GM21825 (cell line): ENCODE data around the gene TMEM132A.
A peak's percentile ranks its signal among the peaks of the same experiment; 100 is the strongest.

ENCODE experiments used
- ATAC-seq: cut with Tn5 transposase; IDR thresholded peaks from one replicate; pipeline ENCODE4 v1.9.1; 2021; ENCODE audit warnings: mild to moderate bottlenecking, moderate library complexity; ENCODE audit not compliant: unreplicated experiment

Gene TMEM132A

GRCh38 chr11:60935676-60936442 lies 11.6 kb downstream of the TMEM132A start:
- no peak for ATAC-seq

- ATAC-seq, result no peak
Measured at GRCh38 chr11:60936467-60937143, 12.3 kb downstream of the TMEM132A start.

GRCh38 chr11:60937144-60937527 lies 12.9 kb downstream of the TMEM132A start:
- no peak for ATAC-seq

- no peak for ATAC-seq
Measured at GRCh38 chr11:60937811-60938210, 13.6 kb downstream of the TMEM132A start.

GRCh38 chr11:60938500-60938899 lies 14.2 kb downstream of the TMEM132A start:
- ATAC-seq, result no peak

GRCh38 chr11:60939301-60939700 lies 15.0 kb downstream of the TMEM132A start:
- no peak for ATAC-seq

- ATAC-seq, result no peak
Measured at GRCh38 chr11:60939855-60940254, 15.6 kb downstream of the TMEM132A start.

GRCh38 chr11:60941371-60942119 lies 17.3 kb downstream of the TMEM132A start:
- ATAC-seq, result no peak

GRCh38 chr11:60942219-60942618 lies 18.0 kb downstream of the TMEM132A start:
- ATAC-seq, result no peak

- no peak for ATAC-seq
Measured at GRCh38 chr11:60942970-60943565, 18.8 kb downstream of the TMEM132A start.

- no peak for ATAC-seq
Measured at GRCh38 chr11:60944490-60945294, 20.4 kb downstream of the TMEM132A start.

GRCh38 chr11:60945295-60945667 lies 21.0 kb downstream of the TMEM132A start:
- no peak for ATAC-seq

GRCh38 chr11:60946601-60947264 lies 22.5 kb downstream of the TMEM132A start:
- ATAC-seq, result no peak

GRCh38 chr11:60947700-60948099 lies 23.4 kb downstream of the TMEM132A start:
- no peak for ATAC-seq

GRCh38 chr11:60948250-60948649 lies 24.0 kb downstream of the TMEM132A start:
- no peak for ATAC-seq

GRCh38 chr11:60950024-60950423 lies 25.8 kb downstream of the TMEM132A start:
- ATAC-seq, result no peak

GRCh38 chr11:60950933-60951605 lies 26.8 kb downstream of the TMEM132A start:
- ATAC-seq, result no peak

- ATAC-seq, result no peak
Measured at GRCh38 chr11:60951606-60951903, 27.3 kb downstream of the TMEM132A start.

GRCh38 chr11:60951904-60952741 lies 27.9 kb downstream of the TMEM132A start, which contains the start of gene SLC15A3:
SLC15A3 (minus strand) TSS chr11:60952176; CDS start chr11:60951551, 625 bp downstream.
- peak; percentile 63 for ATAC-seq
